GM12878 (cell line): ENCODE data around the gene NACAD.

Experiments used
- BMI1 ChIP-seq: fragments of 450-650 bp; IDR thresholded peaks from 2 replicates; pipeline ENCODE4 v1.6.1; 2016; ENCODE audit warnings: mild to moderate bottlenecking, moderate library complexity, borderline replicate concordance
- CHD4 ChIP-seq: fragments of 200-600 bp; sonication (generic); IDR thresholded peaks from 2 replicates; pipeline ENCODE4 v1.6.1; 2016; ENCODE audit warnings: mild to moderate bottlenecking
- CTCF ChIP-seq, 3 experiments: IDR thresholded peaks in 2 of 3; conservative IDR thresholded peaks in 1 of 3; 2 replicates each; pipeline ENCODE4 v1.5.1; 2011; ENCODE audit warnings: low read depth in 3 of 3, low read length in 3 of 3, mild to moderate bottlenecking in 3 of 3, control low read depth in 2 of 3, moderate library complexity in 2 of 3, inconsistent platforms in 1 of 3, mixed read lengths in 1 of 3; ENCODE audit not compliant: control insufficient read depth in 2 of 3, insufficient read depth in 1 of 3; ENCODE audit errors: extremely low read depth in 1 of 3
- EZH2 ChIP-seq: IDR thresholded peaks from 2 replicates; pipeline ENCODE4 v1.6.1; 2012; ENCODE audit warnings: low read depth, mild to moderate bottlenecking, control low read depth, inconsistent platforms, low read length, borderline replicate concordance; ENCODE audit not compliant: control insufficient read depth
- KDM1A ChIP-seq: fragments of 200-600 bp; sonication (generic); IDR thresholded peaks from 2 replicates; pipeline ENCODE4 v1.6.1; 2016; ENCODE audit warnings: borderline replicate concordance
- MXI1 ChIP-seq: fragments of 150-350 bp; IDR thresholded peaks from 2 replicates; pipeline ENCODE4 v1.6.1; 2011; ENCODE audit warnings: low read depth, mild to moderate bottlenecking, inconsistent platforms, low read length, improper control_type of control experiment
- RBBP5 ChIP-seq: fragments of 200-600 bp; sonication (generic); conservative IDR thresholded peaks from 2 replicates; pipeline ENCODE4 v1.6.1; 2016
- RFX5 ChIP-seq: IDR thresholded peaks from 2 replicates; pipeline ENCODE4 v1.6.1; 2011; ENCODE audit warnings: low read depth, low read length, improper control_type of control experiment
- SPI1 ChIP-seq: IDR thresholded peaks from 2 replicates; pipeline ENCODE4 v1.6.1; 2011; ENCODE audit warnings: low read depth, mild to moderate bottlenecking, low read length, moderate library complexity, borderline replicate concordance; ENCODE audit not compliant: insufficient read depth
- TCF12 ChIP-seq: IDR thresholded peaks from 2 replicates; pipeline ENCODE4 v1.6.1; 2011; ENCODE audit warnings: low read depth, mild to moderate bottlenecking, low read length
- USF1 ChIP-seq: IDR thresholded peaks from 2 replicates; pipeline ENCODE4 v1.6.1; 2011; ENCODE audit warnings: borderline replicate concordance, low read depth, mild to moderate bottlenecking, moderate library complexity, mixed read lengths, low read length; ENCODE audit not compliant: insufficient read depth; ENCODE audit errors: extremely low read length

GRCh38 chr7:45057878-45058277, 30.9 kb downstream of the NACAD start:
- TF ChIP-seq USF1 (no peak), SPI1 (no peak), BMI1 (no peak), CTCF (IDR thresholded peaks at IDR 0.05 in 2 of 3, conservative IDR thresholded peaks at IDR 0.05 in 1 of 3; ENCODE audit: control insufficient read depth in 2 of 3, extremely low read depth in 1 of 3, insufficient read depth in 1 of 3, low read depth in 3 of 3, low read length in 3 of 3) (no peak), EZH2 (no peak), MXI1 (no peak), KDM1A (no peak), RFX5 (no peak), RBBP5 (no peak), TCF12 (no peak), CHD4 (no peak)
